GM18951 (cell line): ENCODE results near the gene DBT.
A peak's percentile ranks its signal among the peaks of the same experiment; 100 is the strongest.
"Not testable (repeated sequence)": the region's sequence is repeated elsewhere in the genome, so short reads cannot be mapped to it uniquely, and the experiment has no call there.

Experiments
- POLR2A ChIP-seq: IDR thresholded peaks from 4 replicates; pipeline ENCODE4 v1.6.1; 2011; ENCODE audit warnings: mild to moderate bottlenecking; ENCODE audit not compliant: insufficient read length, insufficient read depth; ENCODE audit errors: extremely low read depth
- in situ Hi-C: fragments of 300-500 bp; cut with MboI; formaldehyde crosslinking; loops from one replicate; pipeline ENCODE4 v1.12.0; 2022; ENCODE audit warnings: low sequenced_read_pairs, mixed read lengths, inconsistent platforms; ENCODE audit not compliant: unreplicated experiment

DBT gene

GRCh38 chr1:100249537-100250257 lies at the start of gene DBT:
TSS of gene DBT (minus strand) at chr1:100249834. CDS start at chr1:100249820, 14 bp downstream.
- in situ Hi-C loops: no loop called here
- TF ChIP-seq POLR2A: peak; percentile 89

- no peak for TF ChIP-seq POLR2A
- in situ Hi-C loops: no loop called here
These were observed 48.9 kb upstream of the DBT start for GRCh38 chr1:100298512-100298911.

GRCh38 chr1:100296997-100297396 lies 47.4 kb upstream of the DBT start:
- in situ Hi-C loops: not testable (repeated sequence)

GRCh38 chr1:100296140-100296539 lies 46.5 kb upstream of the DBT start:
- in situ Hi-C loops: no loop called here
- no peak for TF ChIP-seq POLR2A

- in situ Hi-C loops: no loop called here
- TF ChIP-seq POLR2A: no peak
These were observed 43.1 kb upstream of the DBT start for GRCh38 chr1:100292711-100293110.

GRCh38 chr1:100290291-100290690 lies 40.7 kb upstream of the DBT start:
- no peak for TF ChIP-seq POLR2A
- in situ Hi-C loops: no loop called here

GRCh38 chr1:100287162-100287561 lies 37.5 kb upstream of the DBT start:
- in situ Hi-C loops: no loop called here
- TF ChIP-seq POLR2A: no peak

- TF ChIP-seq POLR2A: no peak
- in situ Hi-C loops: no loop called here
These were observed 35.0 kb upstream of the DBT start for GRCh38 chr1:100284591-100284990.

- in situ Hi-C loops: no loop called here
- no peak for TF ChIP-seq POLR2A
These were observed 30.5 kb upstream of the DBT start for GRCh38 chr1:100279954-100280682.

- in situ Hi-C loops: no loop called here
- TF ChIP-seq POLR2A: no peak
These were observed 29.8 kb upstream of the DBT start for GRCh38 chr1:100279358-100279923.

- in situ Hi-C loops: no loop called here
- no peak for TF ChIP-seq POLR2A
These were observed 28.2 kb upstream of the DBT start for GRCh38 chr1:100277866-100278265.

- in situ Hi-C loops: no loop called here
- TF ChIP-seq POLR2A: no peak
These were observed 18.6 kb upstream of the DBT start for GRCh38 chr1:100268202-100268601.

- in situ Hi-C loops: no loop called here
- TF ChIP-seq POLR2A: no peak
These were observed 17.6 kb upstream of the DBT start for GRCh38 chr1:100267284-100267683.

GRCh38 chr1:100266741-100267140 lies 17.1 kb upstream of the DBT start:
- in situ Hi-C loops: no loop called here
- TF ChIP-seq POLR2A: no peak
